Left ventricle myocardium inferior (tissue), 1 donor: ENCODE results near the gene PBRM1. TPM values are rescaled to one million over a fixed set of nuclear protein-coding genes. Genes with fewer than 3 reads are reported as not detected.
A peak's percentile ranks its signal among the peaks of the same experiment; 100 is the strongest.
"Not testable (repeated sequence)": the region's sequence is repeated elsewhere in the genome, so short reads cannot be mapped to it uniquely, and the experiment has no call there.

Experiments used
- DNase-seq: peaks from one replicate; pipeline ENCODE4 v3.0.0-alpha.2; 2020
- H3K27ac ChIP-seq: fragments of 200-600 bp; replicated peaks from 2 replicates; pipeline ENCODE4 v1.8.0; 2021
- H3K27me3 ChIP-seq: fragments of 200-600 bp; 2 replicates; pipeline ENCODE4 v1.8.0; 2021; ENCODE audit warnings: low read depth
- H3K36me3 ChIP-seq: fragments of 200-600 bp; 2 replicates; pipeline ENCODE4 v1.8.0; 2021
- H3K4me1 ChIP-seq: fragments of 200-600 bp; 2 replicates; pipeline ENCODE4 v1.8.0; 2021
- H3K4me3 ChIP-seq: fragments of 200-600 bp; 2 replicates; pipeline ENCODE4 v1.8.0; 2021; ENCODE audit warnings: mild to moderate bottlenecking, moderate library complexity
- H3K9me3 ChIP-seq: fragments of 200-600 bp; replicated peaks from 2 replicates; pipeline ENCODE4 v1.8.0; 2021
- intact Hi-C: fragments of 100-400 bp; cut with micrococcal nuclease; formaldehyde crosslinking; loops from one replicate; pipeline ENCODE4 v1.11.0; 2022
- long read RNA-seq: library from polyadenylated mRNA; unstranded; transcript quantifications from one replicate; pipeline ENCODE4 v2.0.0, GENCODE V29; 2021
- total RNA-seq: library from RNA; stranded (reverse); fragmentation: NEBNext Ultra II Directional; extraction: Animal tissue kit (Norgen Biotek cat#: 25700); gene quantifications from one replicate; pipeline ENCODE4 v1.2.1, GENCODE V29; 2021
- TF ChIP-seq, protein P1 (sequence below): fragments of 200-600 bp; IDR thresholded peaks from 2 replicates; pipeline ENCODE4 v1.8.0; 2021; ENCODE audit warnings: antibody characterized with exemption, mild to moderate bottlenecking, borderline replicate concordance
- donor health status: DM: no; HTN: yes; CAD: no; lungs with severe emphysema.

Gene PBRM1
- 52.3 TPM for total RNA-seq
- long read RNA-seq, partial matches to known transcripts: 6 of 24 reads
- long read RNA-seq, other reads (novel, unspliced or antisense): 18 of 24 reads

DNA sequence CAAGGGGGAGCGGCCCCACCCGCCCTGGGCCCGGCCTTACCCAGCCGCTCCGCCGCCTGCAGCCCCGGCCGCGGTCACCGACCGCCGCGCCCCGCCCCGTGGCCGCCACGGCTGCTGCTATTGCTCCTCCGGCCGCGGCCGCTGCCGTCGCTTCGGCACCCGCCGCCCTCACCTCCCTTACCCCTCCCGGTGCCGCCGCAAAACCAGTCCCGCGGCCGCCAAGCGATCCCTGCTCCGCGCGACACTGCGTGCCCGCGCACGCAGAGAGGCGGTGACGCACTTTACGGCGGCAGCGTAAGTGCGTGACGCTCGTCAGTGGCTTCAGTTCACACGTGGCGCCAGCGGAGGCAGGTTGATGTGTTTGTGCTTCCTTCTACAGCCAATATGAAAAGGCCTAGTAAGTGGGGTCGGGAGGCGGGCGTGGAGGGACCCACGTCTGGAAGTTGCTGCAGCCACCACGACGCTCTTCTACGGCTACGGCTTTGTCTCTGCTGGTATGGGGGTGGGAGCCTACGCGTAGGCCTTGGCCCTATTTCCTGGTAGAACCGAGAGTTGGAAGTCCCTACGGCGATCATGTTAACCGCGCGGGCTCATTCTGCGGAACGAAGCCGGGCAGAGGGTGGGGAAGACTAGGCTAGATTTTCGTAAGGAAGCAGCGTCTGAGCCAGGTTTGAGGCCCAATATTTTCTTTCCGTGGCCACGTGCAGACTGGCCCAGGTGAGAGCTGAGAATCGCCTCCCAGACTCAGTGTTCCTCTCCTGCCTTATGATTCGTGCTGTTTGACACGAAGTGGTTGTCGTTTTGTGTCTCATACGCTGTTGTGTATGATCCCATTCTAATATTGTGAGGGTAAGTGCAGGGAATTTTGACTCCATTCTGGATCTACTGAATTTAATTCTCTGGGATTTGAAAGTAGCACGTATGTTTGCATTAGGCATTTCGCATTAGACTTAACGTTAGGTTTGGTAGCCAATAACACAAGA, at the start of gene PBRM1, which contains the start of gene GNL3:
TSS of gene PBRM1 (minus strand) at position 205 of the 983 bp plus-strand sequence.
TSS of gene GNL3 (plus strand) at position 324 of the 983 bp plus-strand sequence. CDS start at position 385, 61 bp downstream.
- Histone ChIP-seq H3K4me3 (peak within 1 kb of the TSS; percentile 90), H3K27ac (peak within 1 kb of the TSS; percentile 99), H3K9me3 (no peaks in the 10 kb centered on the region), H3K36me3 (peaks cover 42% of the 10 kb centered on the region), H3K4me1 (peaks cover 66% of the 10 kb centered on the region), H3K27me3 (no peaks in the 10 kb centered on the region)
- intact Hi-C loops: no loop called here
- DNase-seq: peak; percentile 92
- TF ChIP-seq, protein P1, sequence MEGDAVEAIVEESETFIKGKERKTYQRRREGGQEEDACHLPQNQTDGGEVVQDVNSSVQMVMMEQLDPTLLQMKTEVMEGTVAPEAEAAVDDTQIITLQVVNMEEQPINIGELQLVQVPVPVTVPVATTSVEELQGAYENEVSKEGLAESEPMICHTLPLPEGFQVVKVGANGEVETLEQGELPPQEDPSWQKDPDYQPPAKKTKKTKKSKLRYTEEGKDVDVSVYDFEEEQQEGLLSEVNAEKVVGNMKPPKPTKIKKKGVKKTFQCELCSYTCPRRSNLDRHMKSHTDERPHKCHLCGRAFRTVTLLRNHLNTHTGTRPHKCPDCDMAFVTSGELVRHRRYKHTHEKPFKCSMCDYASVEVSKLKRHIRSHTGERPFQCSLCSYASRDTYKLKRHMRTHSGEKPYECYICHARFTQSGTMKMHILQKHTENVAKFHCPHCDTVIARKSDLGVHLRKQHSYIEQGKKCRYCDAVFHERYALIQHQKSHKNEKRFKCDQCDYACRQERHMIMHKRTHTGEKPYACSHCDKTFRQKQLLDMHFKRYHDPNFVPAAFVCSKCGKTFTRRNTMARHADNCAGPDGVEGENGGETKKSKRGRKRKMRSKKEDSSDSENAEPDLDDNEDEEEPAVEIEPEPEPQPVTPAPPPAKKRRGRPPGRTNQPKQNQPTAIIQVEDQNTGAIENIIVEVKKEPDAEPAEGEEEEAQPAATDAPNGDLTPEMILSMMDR: no peak

DNA sequence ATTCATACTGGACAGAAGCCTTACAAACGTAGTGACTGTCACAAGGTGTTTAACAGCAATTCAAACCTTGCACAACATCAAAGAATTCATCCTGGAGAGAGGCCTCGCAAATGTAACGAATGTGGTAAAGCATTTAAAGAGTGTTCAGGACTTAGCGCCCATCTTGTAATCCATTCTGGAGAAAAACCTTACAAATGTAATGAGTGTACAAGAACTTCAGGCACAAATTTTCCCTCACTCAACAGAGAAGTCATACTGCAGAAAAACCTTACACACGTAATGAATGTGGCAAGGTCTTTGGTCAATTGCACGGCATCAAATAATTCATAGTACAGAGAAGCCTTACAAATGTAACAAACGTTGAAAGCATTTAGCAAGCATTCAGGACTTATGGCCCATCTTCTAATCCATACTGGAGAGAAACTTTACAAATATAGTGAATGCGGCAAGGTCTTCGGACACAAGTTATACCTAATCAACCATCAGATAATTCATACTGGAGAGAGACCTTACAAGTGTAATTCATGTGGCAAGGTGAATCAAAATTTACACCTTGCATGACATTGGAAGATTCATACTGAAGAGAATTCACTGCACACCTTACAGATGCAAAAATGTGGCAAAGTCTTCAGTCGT, 47.7 kb upstream of the PBRM1 start:
- TF ChIP-seq, protein P1: no peak
- H3K36me3 ChIP-seq: peaks cover 94% of the 10 kb centered on the region
- intact Hi-C loops: no loop called here
- no peak overlapping the region for H3K4me3 ChIP-seq
- H3K27ac ChIP-seq: no peak overlapping the region
- no peaks in the 10 kb centered on the region for H3K27me3 ChIP-seq
- no peak for DNase-seq
- H3K4me1 ChIP-seq: no peaks in the 10 kb centered on the region
- peaks cover 19% of the 10 kb centered on the region for H3K9me3 ChIP-seq

DNA sequence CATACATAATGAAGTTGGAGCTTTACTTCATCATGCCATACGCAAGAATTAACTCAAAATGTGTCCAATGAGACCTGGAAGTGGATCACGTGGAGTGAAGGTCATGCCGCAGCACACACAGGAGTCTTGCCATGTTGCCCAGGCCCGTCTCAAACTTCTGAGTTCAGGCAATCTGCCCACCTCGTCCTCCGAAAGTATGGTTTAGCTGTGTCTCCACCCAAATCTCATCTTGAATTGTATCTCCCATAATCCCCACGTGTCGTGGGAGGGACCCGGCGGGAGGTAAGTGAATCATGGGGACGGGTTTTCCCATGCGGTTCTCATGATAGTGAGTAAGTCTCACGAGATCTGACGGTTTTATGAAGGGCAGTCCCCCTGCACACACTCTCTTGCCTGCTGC, 45.9 kb upstream of the PBRM1 start:
- peaks cover 23% of the 10 kb centered on the region for H3K9me3 ChIP-seq
- H3K4me1 ChIP-seq: no peaks in the 10 kb centered on the region
- H3K27ac ChIP-seq: no peak overlapping the region
- H3K36me3 ChIP-seq: peaks cover 87% of the 10 kb centered on the region
- H3K4me3 ChIP-seq: no peak overlapping the region
- H3K27me3 ChIP-seq: no peaks in the 10 kb centered on the region
- TF ChIP-seq, protein P1: no peak
- intact Hi-C loops: no loop called here
- DNase-seq: no peak

DNA sequence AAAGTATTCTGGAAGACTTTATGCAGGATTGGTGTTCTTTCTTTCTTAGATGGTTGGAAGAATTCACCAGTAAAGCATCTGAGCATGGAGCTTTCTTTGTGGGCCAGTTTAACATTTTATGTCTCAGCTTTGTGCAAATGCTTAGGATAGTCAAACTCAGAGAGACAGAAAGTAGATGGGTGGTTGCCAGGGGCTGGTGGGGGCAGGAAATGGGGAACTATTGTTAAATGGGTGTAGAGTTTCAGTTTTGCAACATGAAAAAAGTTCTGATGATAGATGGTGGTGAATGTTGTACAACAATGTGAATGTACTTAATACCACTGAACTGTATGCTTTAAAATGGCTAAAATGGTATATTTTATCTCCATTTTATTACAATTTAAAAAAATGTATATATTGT, 45.0 kb upstream of the PBRM1 start:
- no peaks in the 10 kb centered on the region for H3K27me3 ChIP-seq
- no peak overlapping the region for H3K4me3 ChIP-seq
- no peak overlapping the region for H3K27ac ChIP-seq
- H3K9me3 ChIP-seq: peaks cover 23% of the 10 kb centered on the region
- no peak for DNase-seq
- intact Hi-C loops: no loop called here
- H3K4me1 ChIP-seq: no peaks in the 10 kb centered on the region
- TF ChIP-seq, protein P1: no peak
- H3K36me3 ChIP-seq: peaks cover 79% of the 10 kb centered on the region

DNA sequence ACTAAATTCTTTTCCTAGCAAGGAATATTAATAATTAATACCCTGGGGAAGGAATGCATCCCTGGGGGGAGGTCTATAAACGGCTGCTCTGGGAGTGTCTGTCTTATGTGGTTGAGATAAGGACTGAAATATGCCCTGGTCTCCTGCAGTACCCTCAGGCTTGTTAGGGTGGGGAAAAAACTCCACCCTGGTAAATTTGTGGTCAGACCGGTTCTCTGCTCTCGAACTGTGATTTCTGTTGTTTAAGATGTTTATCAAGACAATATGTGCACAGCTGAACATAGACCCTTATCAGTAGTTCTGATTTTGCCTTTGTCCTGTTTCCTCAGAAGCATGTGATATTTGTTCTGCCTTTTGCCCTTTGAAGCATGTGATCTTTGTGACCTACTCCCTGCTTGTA, 43.0 kb upstream of the PBRM1 start:
- H3K4me3 ChIP-seq, H3K27me3 ChIP-seq, DNase-seq, intact Hi-C loops, H3K27ac ChIP-seq, H3K4me1 ChIP-seq: not testable (repeated sequence)
- Histone ChIP-seq H3K9me3 (peaks cover 22% of the 10 kb centered on the region), H3K36me3 (peaks cover 60% of the 10 kb centered on the region)

DNA sequence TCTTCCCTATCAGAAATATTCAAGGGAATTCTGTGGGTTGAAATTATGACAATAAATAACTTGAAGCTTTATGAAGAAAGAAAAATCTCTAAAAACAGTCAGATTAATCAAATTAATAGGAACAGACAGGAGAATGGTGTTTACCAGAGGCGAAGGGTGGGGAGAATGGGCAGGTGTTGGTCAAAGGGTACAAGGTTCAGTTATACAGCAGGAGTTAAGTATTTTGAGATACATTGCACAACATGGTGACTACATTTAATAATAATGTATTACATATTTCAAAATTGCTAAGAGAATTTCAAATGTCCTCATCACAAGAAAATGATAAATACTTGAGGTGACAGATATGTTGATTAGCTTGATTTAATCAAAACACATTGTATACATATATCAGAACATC, 38.8 kb upstream of the PBRM1 start:
- H3K36me3 ChIP-seq: peaks cover 47% of the 10 kb centered on the region
- TF ChIP-seq, protein P1: no peak
- no peak overlapping the region for H3K27ac ChIP-seq
- intact Hi-C loops: no loop called here
- H3K4me1 ChIP-seq: no peaks in the 10 kb centered on the region
- peaks cover 25% of the 10 kb centered on the region for H3K9me3 ChIP-seq
- no peak overlapping the region for H3K4me3 ChIP-seq
- H3K27me3 ChIP-seq: no peaks in the 10 kb centered on the region
- no peak for DNase-seq
